ENCODE data around the gene COL21A1.

- no peak for TF ChIP-seq POLR2A (IDR thresholded peaks at IDR 0.05; ENCODE audit: low read length)
- no peak for TF ChIP-seq GATA1 (IDR thresholded peaks at IDR 0.05; ENCODE audit: low read depth, low read length)
These were observed 46.4 kb upstream of the COL21A1 start for GRCh38 chr6:56293781-56294180.
